HTR-8/SVneo (cell line): Measurements from ENCODE around the gene SBNO2.

ENCODE experiments used
- DNase-seq: peaks from one replicate; pipeline ENCODE4 v3.0.0; 2011; ENCODE audit warnings: low spot score, mixed read lengths; ENCODE audit not compliant: insufficient read length
- FAIRE-seq: peaks from 2 replicates; lab custom pipeline; 2011; peaks lifted over from hg19 to GRCh38; lab: Jason Lieb, UNC

The SBNO2 gene

GRCh38 chr19:1082928-1083816, 90.9 kb downstream of the SBNO2 start:
- FAIRE-seq: no peak
- no peak for DNase-seq

- no peak for DNase-seq
- no peak for FAIRE-seq
These were observed 91.7 kb downstream of the SBNO2 start for GRCh38 chr19:1082165-1082927.

- no peak for DNase-seq
- FAIRE-seq: no peak
These were observed 92.5 kb downstream of the SBNO2 start for GRCh38 chr19:1081301-1082164.

- DNase-seq: no peak
- FAIRE-seq: no peak
These were observed 93.5 kb downstream of the SBNO2 start for GRCh38 chr19:1080360-1081161.

- DNase-seq (no peak), FAIRE-seq (no peak)
These were observed 94.4 kb downstream of the SBNO2 start for GRCh38 chr19:1079566-1080111.

- no peak for DNase-seq
- no peak for FAIRE-seq
These were observed 97.1 kb downstream of the SBNO2 start for GRCh38 chr19:1076951-1077350.

- FAIRE-seq (no peak), DNase-seq (no peak)
These were observed 98.1 kb downstream of the SBNO2 start for GRCh38 chr19:1076046-1076386.

GRCh38 chr19:1074544-1075283, 99.4 kb downstream of the SBNO2 start:
- DNase-seq (no peak), FAIRE-seq (no peak)

GRCh38 chr19:1073956-1074517, 100.0 kb downstream of the SBNO2 start:
- DNase-seq (no peak), FAIRE-seq (no peak)

GRCh38 chr19:1073063-1073955, 100.8 kb downstream of the SBNO2 start:
- FAIRE-seq (no peak), DNase-seq (no peak)

- FAIRE-seq (no peak), DNase-seq (no peak)
These were observed 101.6 kb downstream of the SBNO2 start for GRCh38 chr19:1072371-1073015.

GRCh38 chr19:1070931-1071791, 102.9 kb downstream of the SBNO2 start:
- no peak for DNase-seq

GRCh38 chr19:1070576-1070930, 103.5 kb downstream of the SBNO2 start:
- DNase-seq (no peak), FAIRE-seq (no peak)

More at GRCh38 chr19:1070931-1071791, 102.9 kb downstream of the SBNO2 start:
- FAIRE-seq: no peak

GRCh38 chr19:1069009-1069779, 104.9 kb downstream of the SBNO2 start:
- FAIRE-seq: no peak

More at GRCh38 chr19:1069009-1069779, 104.9 kb downstream of the SBNO2 start:
- DNase-seq: no peak
